GM13976 (cell line): ENCODE results near the gene GABRA1.

ENCODE experiments used
- DNase-seq: peaks from one replicate; pipeline ENCODE4 v3.0.0; 2012; ENCODE audit warnings: low spot score
- CTCF ChIP-seq: IDR thresholded peaks from 2 replicates; pipeline ENCODE4 v1.5.1; 2012; ENCODE audit warnings: borderline replicate concordance, mild to moderate bottlenecking; ENCODE audit not compliant: insufficient read depth; ENCODE audit errors: extremely low read depth, missing control alignments, control extremely low read depth
- in situ Hi-C: fragments of 300-500 bp; cut with MboI; formaldehyde crosslinking; loops from one replicate; pipeline ENCODE4 v1.12.0; 2022; ENCODE audit warnings: low sequenced_read_pairs, mixed read lengths, inconsistent platforms; ENCODE audit not compliant: unreplicated experiment

The GABRA1 gene

GRCh38 chr5:161851691-161852299 is 3.9 kb downstream of the GABRA1 start:
- no peak for DNase-seq
- in situ Hi-C loops: no loop called here
- TF ChIP-seq CTCF: no peak

GRCh38 chr5:161857358-161857757 is 9.4 kb downstream of the GABRA1 start:
- DNase-seq: no peak
- no peak for TF ChIP-seq CTCF
- in situ Hi-C loops: no loop called here

GRCh38 chr5:161863259-161863658 is 15.3 kb downstream of the GABRA1 start:
- in situ Hi-C loops: no loop called here
- no peak for TF ChIP-seq CTCF

GRCh38 chr5:161863811-161864210 is 15.9 kb downstream of the GABRA1 start:
- no peak for DNase-seq
- in situ Hi-C loops: no loop called here
- TF ChIP-seq CTCF: no peak

More at GRCh38 chr5:161863259-161863658, 15.3 kb downstream of the GABRA1 start:
- DNase-seq: no peak

GRCh38 chr5:161865510-161865909 is 17.6 kb downstream of the GABRA1 start:
- DNase-seq: no peak
- TF ChIP-seq CTCF: no peak
- in situ Hi-C loops: no loop called here

GRCh38 chr5:161889971-161890370 is 42.1 kb downstream of the GABRA1 start:
- no peak for TF ChIP-seq CTCF
- in situ Hi-C loops: no loop called here
- DNase-seq: no peak
